Ureter (tissue), 1 donor: Measurements from ENCODE around the gene EFCAB10. TPM values are rescaled to one million over a fixed set of nuclear protein-coding genes. Genes with fewer than 3 reads are reported as not detected.
"Not testable (repeated sequence)": the region's sequence is repeated elsewhere in the genome, so short reads cannot be mapped to it uniquely, and the experiment has no call there.

Experiments
- DNase-seq: peaks from one replicate; pipeline ENCODE4 v3.0.0-alpha.2; 2020; ENCODE audit warnings: low spot score
- total RNA-seq: library from RNA; stranded (reverse); gene quantifications from one replicate; pipeline ENCODE4 v1.2.4, GENCODE V29; 2023
- donor health status: DM: yes; HTN: yes; CAD: no.

EFCAB10 gene
- total RNA-seq, 1 donor from 2014 or later: not detected

DNA sequence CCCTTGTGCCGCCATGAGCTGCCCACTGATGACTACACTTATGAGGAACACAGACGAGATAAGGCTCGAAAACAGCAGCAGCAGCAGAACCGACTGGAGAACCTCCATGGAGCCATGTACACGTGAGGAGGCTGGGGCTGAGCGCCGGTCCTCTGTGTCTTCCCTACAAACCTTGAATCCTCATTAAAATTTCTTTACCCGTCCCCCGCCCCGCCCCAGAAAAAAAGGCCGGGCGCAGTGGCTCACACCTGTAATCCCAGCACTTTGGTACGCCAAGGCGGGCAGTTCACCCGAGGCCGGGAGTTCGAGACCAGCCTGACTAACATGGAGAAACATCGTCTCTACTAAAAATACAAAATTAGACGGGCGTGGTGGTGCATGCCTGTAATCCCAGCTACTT is 50.7 kb downstream of the EFCAB10 start:
- no peak for DNase-seq

DNA sequence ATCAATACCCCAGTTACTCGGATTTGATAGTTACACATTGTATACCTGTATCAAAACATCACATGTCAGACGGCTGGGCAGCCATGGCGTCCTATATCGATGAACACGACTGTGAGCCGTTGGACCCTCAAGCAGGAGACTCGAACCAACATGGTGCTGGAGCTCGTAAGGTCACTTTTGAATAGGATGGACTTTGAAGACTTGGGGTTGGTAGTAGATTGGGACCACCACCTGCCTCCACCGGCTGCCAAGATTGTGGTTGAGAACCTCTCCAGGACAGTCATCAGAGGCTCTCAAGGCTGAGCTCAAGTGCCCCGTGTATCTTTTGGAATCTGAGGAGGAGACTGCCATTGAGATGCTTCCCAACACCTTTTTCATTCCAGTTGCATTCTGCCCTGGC is 51.2 kb downstream of the EFCAB10 start:
- DNase-seq: no peak

GRCh38 chr7:105527737-105528136 is 53.6 kb downstream of the EFCAB10 start:
- DNase-seq: not testable (repeated sequence)

DNA sequence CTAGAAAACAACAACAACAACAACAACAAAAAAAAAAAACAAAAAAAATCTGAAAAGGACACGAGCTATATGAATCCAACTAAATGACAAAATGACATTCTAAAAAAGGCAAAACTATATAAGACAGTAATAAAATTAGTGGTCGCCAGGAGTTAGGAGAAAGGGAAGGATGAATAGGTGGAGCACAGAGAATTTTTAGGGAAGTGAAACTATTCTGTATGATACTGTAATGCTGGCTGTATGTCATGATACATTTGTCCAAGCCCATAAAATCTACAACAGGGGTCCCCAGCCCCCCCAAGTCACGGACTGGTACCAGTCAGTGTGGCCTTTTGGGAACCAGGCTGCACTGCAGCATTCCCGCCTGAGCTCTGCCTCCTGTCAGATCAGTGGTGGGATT is 56.5 kb downstream of the EFCAB10 start:
- no peak for DNase-seq

- DNase-seq: not testable (repeated sequence)
These were observed 56.9 kb downstream of the EFCAB10 start for GRCh38 chr7:105524423-105524822.

DNA sequence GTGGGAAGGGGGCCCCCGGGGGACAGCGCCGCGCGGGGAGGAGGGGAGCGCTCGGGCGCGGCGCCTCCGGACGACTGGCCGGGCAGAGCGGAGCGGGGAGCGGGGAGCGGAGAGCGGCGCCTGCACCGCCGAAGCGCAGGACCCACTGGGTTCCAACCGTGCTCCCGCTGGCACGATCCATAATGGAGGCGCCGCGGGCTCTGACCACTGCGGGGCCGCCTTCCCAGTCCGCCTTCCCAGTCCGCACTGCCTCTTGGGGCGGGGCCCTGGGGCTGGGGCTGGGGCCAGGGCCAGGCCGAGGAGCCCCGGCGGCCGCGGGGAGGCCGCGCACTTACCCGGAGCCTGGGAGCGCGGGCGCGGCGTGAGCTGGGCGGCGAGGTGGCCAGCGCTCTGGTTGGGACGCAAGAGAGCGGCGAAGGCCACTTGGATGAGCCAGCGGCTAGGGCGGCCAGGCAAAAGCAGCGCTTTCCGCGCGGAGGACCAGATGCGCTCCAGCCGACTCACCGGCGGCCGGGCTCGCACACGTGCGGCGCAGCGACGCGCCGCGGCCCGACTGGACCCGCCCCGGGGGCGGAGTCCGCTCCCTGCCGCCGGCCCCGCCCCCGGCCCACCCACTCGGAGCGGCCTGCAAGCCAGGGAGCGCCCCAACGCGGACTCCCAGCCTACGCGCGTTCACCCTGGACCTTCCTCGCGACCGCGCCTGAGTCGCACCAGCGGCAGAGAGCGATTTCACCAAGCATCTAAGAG is 59.4 kb downstream of the EFCAB10 start, which contains the start of gene PUS7:
PUS7 (minus strand) TSS at position 555 of the 747 bp plus-strand sequence. CDS start 13,759 bp downstream, outside the sequence.
- DNase-seq: peak; percentile 88

DNA sequence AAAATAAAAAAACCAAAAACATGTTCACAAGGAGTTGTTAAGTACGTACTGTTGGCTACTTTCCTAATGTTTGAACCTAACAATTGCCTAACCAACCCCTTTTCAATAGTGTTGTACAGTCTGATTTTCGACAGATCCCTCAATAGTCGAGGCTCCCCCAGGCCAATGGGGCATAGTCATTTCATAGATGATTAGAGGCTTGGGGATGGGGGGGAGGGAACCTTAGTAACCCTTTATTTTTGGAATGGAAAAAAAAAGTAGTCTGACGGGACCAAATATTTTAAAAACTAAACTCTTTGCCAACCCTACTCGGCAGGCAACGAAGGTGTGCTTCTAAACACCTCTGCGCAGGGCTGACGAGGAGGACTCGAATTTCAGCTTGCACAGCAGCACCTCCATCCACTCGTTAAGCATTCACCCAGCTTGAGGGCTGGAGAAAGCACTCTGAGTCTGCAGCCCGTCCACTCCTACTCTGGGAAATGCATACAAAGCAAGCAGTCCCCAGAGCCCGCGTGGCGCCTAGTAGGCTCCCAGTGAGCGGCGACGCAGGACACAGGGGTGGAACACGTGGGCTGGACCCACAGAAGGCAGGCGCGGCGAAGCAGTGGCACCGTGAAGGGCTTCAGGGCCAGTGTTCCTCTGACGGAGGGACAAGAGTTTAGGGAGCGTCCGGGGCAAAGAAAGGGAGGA is 60.1 kb downstream of the EFCAB10 start:
- peak; percentile 55 for DNase-seq

DNA sequence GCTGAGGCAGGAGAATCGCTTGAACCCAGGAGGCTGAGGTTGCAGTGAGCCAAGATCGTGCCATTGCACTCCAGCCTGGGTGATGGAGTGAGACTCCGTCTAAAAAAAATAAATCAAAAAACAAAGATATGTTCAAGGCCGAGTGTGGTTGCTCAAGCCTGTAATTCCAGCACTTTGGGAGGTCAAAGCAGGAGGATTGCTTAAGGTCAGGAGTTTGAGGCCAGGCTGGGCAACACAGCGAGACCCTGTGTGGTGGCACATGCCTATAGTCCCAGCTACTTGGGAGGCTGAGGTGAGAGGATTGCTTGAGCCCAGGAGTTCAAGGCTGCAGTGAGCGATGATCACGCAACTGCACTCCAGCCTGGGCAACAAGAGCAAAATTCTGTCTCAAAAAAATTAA is 60.7 kb downstream of the EFCAB10 start:
- not testable (repeated sequence) for DNase-seq

- no peak for DNase-seq
These were observed 61.9 kb downstream of the EFCAB10 start for GRCh38 chr7:105519353-105519752.

- not testable (repeated sequence) for DNase-seq
These were observed 65.7 kb downstream of the EFCAB10 start for GRCh38 chr7:105515610-105516009.

Other genes with a start within 250 kb of the EFCAB10 start
- gene SRPK2, start 192.6 kb downstream of the EFCAB10 start, total RNA-seq: 54.1 TPM
- gene PUS7, start 59.2 kb downstream of the EFCAB10 start, total RNA-seq: 22.0 TPM
- 17.2 TPM for gene RINT1, start 49.3 kb downstream of the EFCAB10 start, total RNA-seq